H1 (cell line): ENCODE data around the gene TNS3. TPM values are rescaled to one million over a fixed set of nuclear protein-coding genes. Genes with fewer than 3 reads are reported as not detected.

Experiments used
- CTCF ChIA-PET: fragments of 300-600 bp; sonication (Branson Sonifier 250); formaldehyde crosslinking; loops from one replicate; lab custom pipeline; 2021; ENCODE audit not compliant: partially characterized antibody; lab: Charles Lee
- POLR2A ChIA-PET: fragments of 300-600 bp; sonication (Branson Sonifier 250); formaldehyde crosslinking; loops from one replicate; lab custom pipeline; 2021; ENCODE audit warnings: inconsistent platforms; ENCODE audit not compliant: partially characterized antibody; lab: Charles Lee
- DNase-seq, 2 experiments: peaks; one replicate each; pipeline versions ENCODE4 v3.0.0 to v3.0.0-alpha.2; 2010 to 2022; ENCODE audit warnings: low spot score in 2 of 2, low read depth in 1 of 2, mixed read lengths in 1 of 2
- FAIRE-seq: peaks from 2 replicates; lab custom pipeline; 2011; peaks lifted over from hg19 to GRCh38; lab: Jason Lieb, UNC
- H2AFZ ChIP-seq: 2 replicates; pipeline ENCODE4 v1.8.1; 2012; ENCODE audit warnings: low read length, inconsistent platforms
- H2AK5ac ChIP-seq: 2 replicates; pipeline ENCODE4 v1.6.1; 2013; ENCODE audit warnings: low read depth, low read length
- H2BK120ac ChIP-seq: replicated peaks from 2 replicates; pipeline ENCODE3; 2013; ENCODE audit warnings: low read depth, low read length, inconsistent platforms
- H2BK12ac ChIP-seq: 2 replicates; pipeline ENCODE4 v1.6.1; 2013; ENCODE audit warnings: low read depth, low read length
- H2BK15ac ChIP-seq: 2 replicates; pipeline ENCODE4 v1.6.1; 2013; ENCODE audit warnings: low read length
- H2BK20ac ChIP-seq: 2 replicates; pipeline ENCODE4 v1.6.1; 2013; ENCODE audit warnings: low read length
- H2BK5ac ChIP-seq: 2 replicates; pipeline ENCODE4 v1.6.1; 2013; ENCODE audit warnings: low read depth, low read length
- H3K14ac ChIP-seq: 2 replicates; pipeline ENCODE4 v1.6.1; 2013; ENCODE audit warnings: inconsistent platforms; ENCODE audit not compliant: insufficient read length
- H3K18ac ChIP-seq: 2 replicates; pipeline ENCODE4 v1.6.1; 2013; ENCODE audit warnings: low read length; ENCODE audit errors: extremely low read depth
- H3K23ac ChIP-seq: 2 replicates; pipeline ENCODE4 v1.6.1; 2013; ENCODE audit warnings: inconsistent platforms; ENCODE audit not compliant: insufficient read length
- H3K23me2 ChIP-seq: 2 replicates; pipeline ENCODE4 v1.6.1; 2013; ENCODE audit warnings: low read depth, low read length
- H3K27ac ChIP-seq: 2 replicates; pipeline ENCODE4 v1.6.1; 2011; ENCODE audit warnings: low read depth, low read length, inconsistent platforms
- H3K27me3 ChIP-seq, 4 experiments: replicated peaks in 1 of 4; 1 replicate in 1 of 4; 2 replicates in 3 of 4; pipeline versions ENCODE4 v1.6.1 to v1.8.1; 2011 to 2013; ENCODE audit warnings: low read length in 3 of 4, mild to moderate bottlenecking in 3 of 4, inconsistent platforms in 2 of 4, mixed read lengths in 2 of 4, moderate library complexity in 1 of 4; ENCODE audit not compliant: control insufficient read depth in 3 of 4, insufficient read depth in 3 of 4; ENCODE audit errors: extremely low read depth in 1 of 4
- H3K36me3 ChIP-seq, 4 experiments: 2 replicates each; pipeline versions ENCODE4 v1.6.1 to v1.8.1; 2011 to 2013; ENCODE audit warnings: mild to moderate bottlenecking in 4 of 4, low read length in 3 of 4, moderate library complexity in 2 of 4, control low read depth in 1 of 4, inconsistent platforms in 1 of 4; ENCODE audit not compliant: insufficient read depth in 4 of 4, control insufficient read depth in 2 of 4
- H3K4ac ChIP-seq: replicated peaks from 2 replicates; pipeline ENCODE3; 2013; ENCODE audit warnings: low read length, low read depth, mixed read lengths, inconsistent platforms; ENCODE audit not compliant: insufficient read length
- H3K4me1 ChIP-seq, 4 experiments: replicated peaks in 1 of 4; 1 replicate in 1 of 4; 2 replicates in 3 of 4; pipeline versions ENCODE4 v1.6.1 to v1.8.1; 2011 to 2013; ENCODE audit warnings: low read length in 3 of 4, inconsistent platforms in 2 of 4, mixed read lengths in 1 of 4; ENCODE audit not compliant: insufficient read depth in 4 of 4, control insufficient read depth in 3 of 4
- H3K4me2 ChIP-seq, 2 experiments: 2 replicates each; pipeline versions ENCODE4 v1.6.1 to v1.8.1; 2011 to 2013; ENCODE audit warnings: low read depth in 2 of 2, low read length in 2 of 2, control low read depth in 1 of 2, inconsistent platforms in 1 of 2, mild to moderate bottlenecking in 1 of 2; ENCODE audit not compliant: insufficient read depth in 1 of 2
- H3K4me3 ChIP-seq, 4 experiments: fragments of 200-600, 300-600 bp in 1 of 4; sonication (generic), shearing (Covaris generic), sonication (Bioruptor Twin) in 1 of 4; 2 replicates each; pipeline versions ENCODE4 v1.5.1 to v1.8.1; 2011 to 2016; ENCODE audit warnings: low read length in 4 of 4, low read depth in 3 of 4, control low read depth in 2 of 4, inconsistent platforms in 2 of 4, mild to moderate bottlenecking in 2 of 4, mixed read lengths in 1 of 4, moderate library complexity in 1 of 4; ENCODE audit not compliant: insufficient read depth in 2 of 4; ENCODE audit errors: extremely low read depth in 1 of 4
- H3K56ac ChIP-seq: replicated peaks from 2 replicates; pipeline ENCODE3; 2013; ENCODE audit warnings: low read depth, mild to moderate bottlenecking, mixed read lengths, low read length, inconsistent platforms; ENCODE audit not compliant: insufficient read length
- H3K79me1 ChIP-seq: 2 replicates; pipeline ENCODE4 v1.6.1; 2013; ENCODE audit warnings: low read depth, low read length, control low read depth
- H3K79me2 ChIP-seq, 2 experiments: 2 replicates each; pipeline versions ENCODE4 v1.6.1 to v1.8.1; 2012 to 2013; ENCODE audit warnings: low read length in 2 of 2, mild to moderate bottlenecking in 2 of 2, inconsistent platforms in 1 of 2; ENCODE audit not compliant: insufficient read depth in 2 of 2, control insufficient read depth in 1 of 2
- H3K9ac ChIP-seq, 4 experiments: replicated peaks in 1 of 4; 1 replicate in 1 of 4; 2 replicates in 3 of 4; pipeline versions ENCODE4 v1.6.1 to v1.8.1; 2011 to 2013; ENCODE audit warnings: low read depth in 3 of 4, low read length in 3 of 4, control low read depth in 2 of 4, mild to moderate bottlenecking in 2 of 4, moderate library complexity in 2 of 4, inconsistent platforms in 1 of 4; ENCODE audit errors: extremely low read depth in 1 of 4
- H3K9me3 ChIP-seq, 2 experiments: 2 replicates each; pipeline versions ENCODE4 v1.6.1 to v1.8.1; 2012 to 2013; ENCODE audit warnings: mild to moderate bottlenecking in 2 of 2, moderate library complexity in 2 of 2, control low read depth in 1 of 2, inconsistent platforms in 1 of 2, low read depth in 1 of 2, low read length in 1 of 2, mixed read lengths in 1 of 2; ENCODE audit not compliant: insufficient read depth in 2 of 2
- H4K20me1 ChIP-seq, 2 experiments: replicated peaks in 1 of 2; 2 replicates each; pipeline versions ENCODE3 to v1.8.1; 2011 to 2013; ENCODE audit warnings: inconsistent platforms in 2 of 2, low read length in 2 of 2, mild to moderate bottlenecking in 1 of 2; ENCODE audit not compliant: insufficient read depth in 2 of 2, control insufficient read depth in 1 of 2
- H4K5ac ChIP-seq: 2 replicates; pipeline ENCODE4 v1.6.1; 2013; ENCODE audit warnings: low read length, low read depth, mixed read lengths, inconsistent platforms; ENCODE audit not compliant: insufficient read length
- H4K8ac ChIP-seq: 2 replicates; pipeline ENCODE4 v1.8.0; 2013; ENCODE audit warnings: mild to moderate bottlenecking, moderate library complexity, low read length, inconsistent platforms; ENCODE audit not compliant: insufficient read depth; ENCODE audit errors: extremely low read depth
- H4K91ac ChIP-seq: replicated peaks from 2 replicates; pipeline ENCODE3; 2013; ENCODE audit warnings: low read length, mixed read lengths, inconsistent platforms; ENCODE audit not compliant: insufficient read length
- BCL11A ChIP-seq, 2 experiments: IDR thresholded peaks; one replicate each; pipeline ENCODE4 v1.6.1; 2011; ENCODE audit warnings: low read depth in 2 of 2, low read length in 2 of 2, mild to moderate bottlenecking in 2 of 2
- EP300 ChIP-seq, 2 experiments: IDR thresholded peaks; 1 replicate in 1 of 2; 2 replicates in 1 of 2; pipeline ENCODE4 v1.6.1; 2011 to 2012; ENCODE audit warnings: low read depth in 2 of 2, low read length in 2 of 2, mild to moderate bottlenecking in 2 of 2, borderline replicate concordance in 1 of 2, inconsistent platforms in 1 of 2, moderate library complexity in 1 of 2
- HDAC2 ChIP-seq, 2 experiments: fragments of 300-600 bp in 1 of 2; sonication (generic) in 1 of 2; IDR thresholded peaks; 2 replicates each; pipeline ENCODE4 v1.6.1; 2011 to 2012; ENCODE audit warnings: low read depth in 2 of 2, low read length in 2 of 2, mild to moderate bottlenecking in 2 of 2, moderate library complexity in 2 of 2, borderline replicate concordance in 1 of 2, inconsistent platforms in 1 of 2
- HDAC6 ChIP-seq: IDR thresholded peaks from one replicate; pipeline ENCODE4 v1.7.1; 2012; ENCODE audit warnings: low read depth, mild to moderate bottlenecking, inconsistent platforms, low read length, moderate library complexity
- RFX5 ChIP-seq: IDR thresholded peaks from 2 replicates; pipeline ENCODE4 v1.6.1; 2011; ENCODE audit warnings: low read depth, low read length, improper control_type of control experiment, borderline replicate concordance
- RNF2 ChIP-seq: fragments of 200-900, 300-1000 bp; sonication (generic); IDR thresholded peaks from 2 replicates; pipeline ENCODE4 v1.7.1; 2016; ENCODE audit warnings: borderline replicate concordance, low read depth, mild to moderate bottlenecking, antibody characterized with exemption, low read length; ENCODE audit not compliant: poor library complexity, severe bottlenecking; ENCODE audit errors: missing control alignments
- TCF12 ChIP-seq: IDR thresholded peaks from 2 replicates; pipeline ENCODE4 v1.6.1; 2011; ENCODE audit warnings: low read depth, mild to moderate bottlenecking, low read length
- WGBS, 2 experiments: shearing (Covaris generic) in 1 of 2; methylation state at CpG; one replicate each; pipeline versions ENCODE4 v1.1.6 to v1.1.7; 2013 to 2015; ENCODE audit warnings: low lambda C conversion rate in 2 of 2, mixed read lengths in 2 of 2, inconsistent platforms in 1 of 2, low coverage in 1 of 2, missing lambda C conversion rate in 1 of 2; ENCODE audit not compliant: insufficient replicate concordance in 2 of 2, insufficient coverage in 1 of 2, insufficient read length in 1 of 2; ENCODE audit errors: extremely low coverage in 1 of 2, missing lambda C conversion rate in 1 of 2; 5-methylcytosine and 5-hydroxymethylcytosine counted together
- polyA plus RNA-seq, 7 experiments: library from polyadenylated mRNA; depleted of rRNA in 3 of 7; stranded (reverse) in 5 of 7; unstranded in 2 of 7; fragments of >200 nt in 5 of 7; fragments of 200-250 nt in 2 of 7; gene quantifications; 1 replicate in 5 of 7; 2 replicates in 1 of 7; 4 replicates in 1 of 7; pipeline versions ENCODE4 v1.2.1 to v1.2.3, GENCODE V29; 2011 to 2013; ENCODE audit warnings: missing spikeins in 2 of 7, mixed read lengths in 2 of 7
- total RNA-seq: library from RNA; stranded (reverse); fragmentation: NEBNext Ultra II Directional; extraction: Animal tissue kit (Norgen Biotek cat#: 25700); gene quantifications from 2 replicates; pipeline ENCODE4 v1.2.1, GENCODE V29; 2021
- TF ChIP-seq, protein P1 (sequence below), 3 experiments: IDR thresholded peaks; 1 replicate in 2 of 3; 2 replicates in 1 of 3; pipeline versions ENCODE4 v1.5.1 to v1.6.1; 2011; ENCODE audit warnings: low read length in 3 of 3, mild to moderate bottlenecking in 3 of 3, inconsistent platforms in 2 of 3, low read depth in 1 of 3, moderate library complexity in 1 of 3; ENCODE audit not compliant: insufficient read depth in 1 of 3; ENCODE audit errors: control extremely low read depth in 1 of 3

Gene TNS3
- total and polyA plus RNA-seq, 2 of the 8 experiments (the other 6 are each of a cell fraction or from before 2014, with no cell fraction given), result 11.9 to 24.2 TPM

DNA sequence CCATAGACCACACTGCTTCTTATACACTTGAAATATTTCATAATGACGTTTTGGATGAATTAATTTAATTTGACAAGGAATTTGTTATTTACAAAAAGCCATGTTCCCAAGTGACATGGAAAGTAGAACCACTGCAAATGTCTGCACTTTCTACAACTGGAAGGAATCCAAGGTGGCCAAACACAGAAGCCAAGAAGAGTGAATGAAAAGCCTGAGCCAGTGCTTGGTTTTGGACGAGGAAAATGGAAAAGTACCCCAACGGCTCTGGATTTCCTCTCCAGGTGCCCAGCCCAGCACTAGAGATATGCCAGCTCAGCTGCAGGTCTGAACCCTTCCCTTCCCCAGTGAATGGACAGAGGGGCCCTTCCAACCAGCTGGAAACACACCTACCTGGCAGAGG, 279.4 kb downstream of the TNS3 start:
- DNase-seq, result no peak
- Histone ChIP-seq H3K79me1 (no peaks in the 10 kb centered on the region; the same call in 1 of the 2 replicates), H2AFZ (no peak overlapping the region), H4K5ac (no peak overlapping the region), H2AK5ac (no peak overlapping the region), H3K36me3 (peaks cover 0 to 3% (median under 1%) of the 10 kb centered on the region in 4 experiments; a peak in 4 of 8 replicates), H2BK20ac (no peak overlapping the region), H3K56ac (no peak overlapping the region), H3K18ac (no peak overlapping the region), H3K4me1 (peaks cover 0 to 8% (median 2%) of the 10 kb centered on the region in 4 experiments; a peak in 3 of 7 replicates), H4K91ac (no peak overlapping the region), H2BK12ac (no peak overlapping the region), H2BK5ac (no peak overlapping the region), H3K4ac (no peak overlapping the region), H3K9me3 (no peaks in the 10 kb centered on the region), H3K23me2 (no peaks in the 10 kb centered on the region), H3K27ac (no peak overlapping the region), H4K8ac (no peak overlapping the region), H4K20me1 (peaks cover 0 to 2% of the 10 kb centered on the region in 2 experiments), H3K4me3 (no peak overlapping the region), H3K9ac (no peak overlapping the region), H3K23ac (no peak overlapping the region), H2BK120ac (no peak overlapping the region), H3K27me3 (no peaks in the 10 kb centered on the region), H3K79me2 (no peaks in the 10 kb centered on the region), H3K4me2 (no peak overlapping the region), H3K14ac (no peak overlapping the region), H2BK15ac (no peak overlapping the region)
- POLR2A ChIA-PET, result no interaction called here
- TF ChIP-seq HDAC6, result no peak
- no peak for TF ChIP-seq EP300 (IDR thresholded peaks at IDR 0.05; ENCODE audit: borderline replicate concordance in 1 of 2, low read depth in 2 of 2, low read length in 2 of 2)
- no peak for TF ChIP-seq RFX5
- TF ChIP-seq, protein P1, sequence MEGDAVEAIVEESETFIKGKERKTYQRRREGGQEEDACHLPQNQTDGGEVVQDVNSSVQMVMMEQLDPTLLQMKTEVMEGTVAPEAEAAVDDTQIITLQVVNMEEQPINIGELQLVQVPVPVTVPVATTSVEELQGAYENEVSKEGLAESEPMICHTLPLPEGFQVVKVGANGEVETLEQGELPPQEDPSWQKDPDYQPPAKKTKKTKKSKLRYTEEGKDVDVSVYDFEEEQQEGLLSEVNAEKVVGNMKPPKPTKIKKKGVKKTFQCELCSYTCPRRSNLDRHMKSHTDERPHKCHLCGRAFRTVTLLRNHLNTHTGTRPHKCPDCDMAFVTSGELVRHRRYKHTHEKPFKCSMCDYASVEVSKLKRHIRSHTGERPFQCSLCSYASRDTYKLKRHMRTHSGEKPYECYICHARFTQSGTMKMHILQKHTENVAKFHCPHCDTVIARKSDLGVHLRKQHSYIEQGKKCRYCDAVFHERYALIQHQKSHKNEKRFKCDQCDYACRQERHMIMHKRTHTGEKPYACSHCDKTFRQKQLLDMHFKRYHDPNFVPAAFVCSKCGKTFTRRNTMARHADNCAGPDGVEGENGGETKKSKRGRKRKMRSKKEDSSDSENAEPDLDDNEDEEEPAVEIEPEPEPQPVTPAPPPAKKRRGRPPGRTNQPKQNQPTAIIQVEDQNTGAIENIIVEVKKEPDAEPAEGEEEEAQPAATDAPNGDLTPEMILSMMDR (IDR thresholded peaks at IDR 0.05; ENCODE audit: control extremely low read depth in 1 of 3, insufficient read depth in 1 of 3, low read depth in 1 of 3, low read length in 3 of 3), result no peak
- TF ChIP-seq BCL11A (IDR thresholded peaks at IDR 0.05; ENCODE audit: low read depth in 2 of 2, low read length in 2 of 2), result no peak
- TF ChIP-seq RNF2, result no peak
- no peak for TF ChIP-seq TCF12
- TF ChIP-seq HDAC2 (IDR thresholded peaks at IDR 0.05; ENCODE audit: borderline replicate concordance in 1 of 2, low read depth in 2 of 2, low read length in 2 of 2), result no peak
- CTCF ChIA-PET, result interaction anchor here (0.6 to 2.2 kb wide), 4 partner anchors 23 to 202 kb away, joined by 3 to 8 read pairs (median 4); no protein-coding TSS in a partner anchor
- no peak for FAIRE-seq
- 84% methylated on average over 3 of the region's 3 CpGs; no CpG with 5 or more reads in 1 of the 2 experiments for WGBS, 2 experiments
